Liver (tissue), 9 donors: ENCODE results near the gene LITAFD. TPM values are rescaled to one million over a fixed set of nuclear protein-coding genes. Genes with fewer than 3 reads are reported as not detected.

Experiments used
- DNase-seq: peaks from one replicate; pipeline ENCODE4 v3.0.0-alpha.2; 2017; ENCODE audit warnings: low spot score
- H3K27ac ChIP-seq, 2 donors: one replicate each; pipeline ENCODE4 v1.7.0; 2013; ENCODE audit warnings: inconsistent platforms in 2 of 2, low read length in 2 of 2, control low read depth in 1 of 2, low read depth in 1 of 2, mild to moderate bottlenecking in 1 of 2
- H3K27me3 ChIP-seq, 4 donors: one replicate each; pipeline versions ENCODE4 v1.6.1 to v1.7.0; 2013; ENCODE audit warnings: low read length in 3 of 4, inconsistent platforms in 1 of 4, mild to moderate bottlenecking in 1 of 4, moderate library complexity in 1 of 4; ENCODE audit not compliant: control insufficient read depth in 4 of 4, insufficient read depth in 4 of 4
- H3K36me3 ChIP-seq, 4 donors: one replicate each; pipeline versions ENCODE4 v1.6.1 to v1.7.0; 2013; ENCODE audit warnings: low read length in 3 of 4, mild to moderate bottlenecking in 3 of 4, low read depth in 1 of 4, moderate library complexity in 1 of 4; ENCODE audit not compliant: control insufficient read depth in 4 of 4, insufficient read depth in 3 of 4
- H3K4me1 ChIP-seq, 4 donors: one replicate each; pipeline versions ENCODE4 v1.6.1 to v1.7.0; 2013; ENCODE audit warnings: low read length in 3 of 4, mild to moderate bottlenecking in 3 of 4, moderate library complexity in 1 of 4; ENCODE audit not compliant: control insufficient read depth in 4 of 4, insufficient read depth in 4 of 4
- H3K4me3 ChIP-seq, 3 donors: one replicate each; pipeline versions ENCODE4 v1.6.1 to v1.7.0; 2013; ENCODE audit warnings: low read length in 3 of 3, control low read depth in 1 of 3, low read depth in 1 of 3, mild to moderate bottlenecking in 1 of 3
- H3K9ac ChIP-seq, 2 donors: one replicate each; pipeline ENCODE4 v1.7.0; 2013; ENCODE audit warnings: low read length in 2 of 2, mild to moderate bottlenecking in 2 of 2, moderate library complexity in 2 of 2, control low read depth in 1 of 2, low read depth in 1 of 2
- H3K9me3 ChIP-seq, 4 donors: one replicate each; pipeline versions ENCODE4 v1.6.1 to v1.7.0; 2013; ENCODE audit warnings: low read length in 3 of 4; ENCODE audit not compliant: control insufficient read depth in 4 of 4
- ATF3 ChIP-seq: IDR thresholded peaks from 2 replicates; pipeline ENCODE4 v1.6.1; 2016; ENCODE audit warnings: antibody characterized with exemption
- CTCF ChIP-seq: fragments of 150-350 bp; IDR thresholded peaks from 2 replicates; pipeline ENCODE4 v1.5.1; 2017; ENCODE audit warnings: improper control_type of control experiment, low read depth, low read length; ENCODE audit not compliant: missing input control
- EGR1 ChIP-seq, 2 donors: IDR thresholded peaks; 2 replicates each; pipeline ENCODE4 v1.6.1; 2016 to 2018; ENCODE audit warnings: antibody characterized with exemption in 2 of 2, low read depth in 2 of 2
- FOXA1 ChIP-seq: IDR thresholded peaks from 2 replicates; pipeline ENCODE4 v1.6.1; 2016; ENCODE audit warnings: antibody characterized with exemption
- FOXA2 ChIP-seq: IDR thresholded peaks from 2 replicates; pipeline ENCODE4 v1.6.1; 2016; ENCODE audit warnings: antibody characterized with exemption
- GABPA ChIP-seq, 2 donors: IDR thresholded peaks in 1 of 2; conservative IDR thresholded peaks in 1 of 2; 2 replicates each; pipeline ENCODE4 v1.6.1; 2016; ENCODE audit warnings: antibody characterized with exemption in 2 of 2, mild to moderate bottlenecking in 1 of 2, moderate library complexity in 1 of 2
- HNF4A ChIP-seq, 2 donors: conservative IDR thresholded peaks; 2 replicates each; pipeline ENCODE4 v1.6.1; 2016; ENCODE audit warnings: antibody characterized with exemption in 2 of 2, mild to moderate bottlenecking in 2 of 2
- JUND ChIP-seq, 2 donors: IDR thresholded peaks; 2 replicates each; pipeline ENCODE4 v1.6.1; 2016; ENCODE audit warnings: antibody characterized with exemption in 2 of 2
- MAX ChIP-seq: IDR thresholded peaks from 2 replicates; pipeline ENCODE4 v1.6.1; 2016; ENCODE audit warnings: antibody characterized with exemption
- NR2F2 ChIP-seq: IDR thresholded peaks from 2 replicates; pipeline ENCODE4 v1.6.1; 2016; ENCODE audit warnings: antibody characterized with exemption
- RAD21 ChIP-seq, 2 donors: IDR thresholded peaks; 2 replicates each; pipeline ENCODE4 v1.6.1; 2016; ENCODE audit warnings: antibody characterized with exemption in 2 of 2, mild to moderate bottlenecking in 2 of 2
- REST ChIP-seq: IDR thresholded peaks from 2 replicates; pipeline ENCODE4 v1.6.1; 2016; ENCODE audit warnings: antibody characterized with exemption, mild to moderate bottlenecking
- RXRA ChIP-seq, 2 donors: IDR thresholded peaks; 2 replicates each; pipeline ENCODE4 v1.6.1; 2017 to 2018; ENCODE audit warnings: antibody characterized with exemption in 2 of 2, mild to moderate bottlenecking in 1 of 2
- SP1 ChIP-seq: IDR thresholded peaks from 2 replicates; pipeline ENCODE4 v1.6.1; 2018; ENCODE audit warnings: antibody characterized with exemption, mild to moderate bottlenecking
- TAF1 ChIP-seq: conservative IDR thresholded peaks from 2 replicates; pipeline ENCODE4 v1.6.1; 2016; ENCODE audit warnings: antibody characterized with exemption, mild to moderate bottlenecking
- ZBTB33 ChIP-seq: IDR thresholded peaks from 2 replicates; pipeline ENCODE4 v1.6.1; 2016; ENCODE audit warnings: antibody characterized with exemption
- WGBS: extraction: QIAGEN DNeasy Blood & Tissue Kit; methylation state at CpG from one replicate; pipeline ENCODE4 v1.1.7; 2013; 5-methylcytosine and 5-hydroxymethylcytosine counted together
- polyA plus RNA-seq, 2 donors: library from polyadenylated mRNA; stranded (reverse) in 1 of 2; unstranded in 1 of 2; fragments of 200-250 nt in 1 of 2; fragments of >200 nt in 1 of 2; fragmentation: Nextera tagmentation in 1 of 2; extraction: Ambion mirVana in 1 of 2; gene quantifications; one replicate each; pipeline versions ENCODE4 v1.2.1 to v1.2.3, GENCODE V29; 2013 to 2015
- total RNA-seq, 2 donors: library from RNA; depleted of rRNA; stranded (reverse); fragments of >200 nt; gene quantifications; one replicate each; pipeline ENCODE4 v1.2.3, GENCODE V29; 2014
- donor health status: healthy.
- donor health status: healthy.
- donor health status: healthy.
- donor health status: healthy.
- donor health status: healthy.

Gene LITAFD
- total and polyA plus RNA-seq, 4 donors: not detected

- H3K36me3 ChIP-seq: peaks cover 2 to 22% (median 7%) of the 10 kb centered on the region in 4 donors
- no peak for DNase-seq
These were observed 46.4 kb downstream of the LITAFD start for GRCh38 chr16:8928467-8928957.

More at GRCh38 chr16:8928467-8928957, 46.4 kb downstream of the LITAFD start:
- Histone ChIP-seq H3K9ac (no peak overlapping the region), H3K27me3 (no peaks in the 10 kb centered on the region), H3K9me3 (no peaks in the 10 kb centered on the region), H3K27ac (no peak overlapping the region), H3K4me1 (peaks cover 0 to 16% (median 13%) of the 10 kb centered on the region in 4 donors), H3K4me3 (no peak overlapping the region)
- TF ChIP-seq TAF1: no peak
- no peak for TF ChIP-seq RAD21 (IDR thresholded peaks at IDR 0.05)
- TF ChIP-seq FOXA1: no peak
- TF ChIP-seq SP1: no peak
- TF ChIP-seq ZBTB33: no peak
- TF ChIP-seq EGR1 (IDR thresholded peaks at IDR 0.05; ENCODE audit: low read depth in 2 of 2): no peak
- TF ChIP-seq CTCF: no peak
- no peak for TF ChIP-seq HNF4A (conservative IDR thresholded peaks at IDR 0.05)
- no peak for TF ChIP-seq JUND (IDR thresholded peaks at IDR 0.05)
- no peak for TF ChIP-seq REST
- TF ChIP-seq MAX: no peak
- no peak for TF ChIP-seq RXRA (IDR thresholded peaks at IDR 0.05)
- TF ChIP-seq FOXA2: no peak
- no peak for TF ChIP-seq ATF3
- no peak for TF ChIP-seq NR2F2
- no peak for TF ChIP-seq GABPA (IDR thresholded peaks at IDR 0.05 in 1 of 2, conservative IDR thresholded peaks at IDR 0.05 in 1 of 2)
- 81% methylated on average over 10 of the region's 10 CpGs for WGBS
